GM19324 (cell line): ENCODE measurements around the gene CTNND2.

Experiments
- ATAC-seq: cut with Tn5 transposase; IDR thresholded peaks from one replicate; pipeline ENCODE4 v1.9.1; 2021; ENCODE audit warnings: mild to moderate bottlenecking, moderate library complexity; ENCODE audit not compliant: unreplicated experiment, low FRiP score

Gene CTNND2, protein sequence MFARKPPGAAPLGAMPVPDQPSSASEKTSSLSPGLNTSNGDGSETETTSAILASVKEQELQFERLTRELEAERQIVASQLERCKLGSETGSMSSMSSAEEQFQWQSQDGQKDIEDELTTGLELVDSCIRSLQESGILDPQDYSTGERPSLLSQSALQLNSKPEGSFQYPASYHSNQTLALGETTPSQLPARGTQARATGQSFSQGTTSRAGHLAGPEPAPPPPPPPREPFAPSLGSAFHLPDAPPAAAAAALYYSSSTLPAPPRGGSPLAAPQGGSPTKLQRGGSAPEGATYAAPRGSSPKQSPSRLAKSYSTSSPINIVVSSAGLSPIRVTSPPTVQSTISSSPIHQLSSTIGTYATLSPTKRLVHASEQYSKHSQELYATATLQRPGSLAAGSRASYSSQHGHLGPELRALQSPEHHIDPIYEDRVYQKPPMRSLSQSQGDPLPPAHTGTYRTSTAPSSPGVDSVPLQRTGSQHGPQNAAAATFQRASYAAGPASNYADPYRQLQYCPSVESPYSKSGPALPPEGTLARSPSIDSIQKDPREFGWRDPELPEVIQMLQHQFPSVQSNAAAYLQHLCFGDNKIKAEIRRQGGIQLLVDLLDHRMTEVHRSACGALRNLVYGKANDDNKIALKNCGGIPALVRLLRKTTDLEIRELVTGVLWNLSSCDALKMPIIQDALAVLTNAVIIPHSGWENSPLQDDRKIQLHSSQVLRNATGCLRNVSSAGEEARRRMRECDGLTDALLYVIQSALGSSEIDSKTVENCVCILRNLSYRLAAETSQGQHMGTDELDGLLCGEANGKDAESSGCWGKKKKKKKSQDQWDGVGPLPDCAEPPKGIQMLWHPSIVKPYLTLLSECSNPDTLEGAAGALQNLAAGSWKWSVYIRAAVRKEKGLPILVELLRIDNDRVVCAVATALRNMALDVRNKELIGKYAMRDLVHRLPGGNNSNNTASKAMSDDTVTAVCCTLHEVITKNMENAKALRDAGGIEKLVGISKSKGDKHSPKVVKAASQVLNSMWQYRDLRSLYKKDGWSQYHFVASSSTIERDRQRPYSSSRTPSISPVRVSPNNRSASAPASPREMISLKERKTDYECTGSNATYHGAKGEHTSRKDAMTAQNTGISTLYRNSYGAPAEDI (N-terminal part only)

DNA sequence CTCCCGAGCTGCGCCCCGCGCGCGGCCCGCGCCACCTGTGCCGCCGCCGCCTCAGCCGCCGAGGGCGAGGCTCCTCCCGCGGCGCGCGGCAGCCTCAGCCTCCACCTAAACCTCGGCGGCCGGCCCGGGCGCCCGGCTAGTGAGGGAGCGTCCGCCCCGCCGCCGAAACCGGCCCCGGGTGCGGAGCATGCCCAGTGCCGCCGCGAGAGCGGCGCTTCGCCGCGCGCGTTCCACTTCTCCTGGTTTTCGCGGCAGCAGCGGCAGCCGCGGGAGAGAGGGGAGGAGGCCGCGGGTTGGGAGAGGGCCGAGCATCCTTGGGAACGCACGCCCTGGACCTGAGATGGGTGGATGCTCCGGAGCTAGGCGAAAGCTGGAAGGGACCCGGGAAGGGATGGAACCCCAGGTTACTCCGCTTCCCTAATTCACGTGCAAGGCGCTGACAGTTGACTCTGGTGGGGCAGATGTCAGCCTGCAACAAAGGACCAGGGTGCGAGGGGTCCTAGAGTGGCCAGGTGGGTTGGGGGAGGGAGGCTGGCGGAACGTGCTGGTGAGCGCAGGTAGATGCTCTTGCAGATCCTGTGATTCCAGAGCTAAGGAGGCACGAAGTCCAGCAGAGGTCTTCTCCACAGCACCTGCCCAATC lies at the start of gene CTNND2:
Gene CTNND2, minus strand, starts transcription at position 182 of the 642 bp plus-strand sequence. CDS start 593 bp downstream, outside the sequence.
- no peak for ATAC-seq

DNA sequence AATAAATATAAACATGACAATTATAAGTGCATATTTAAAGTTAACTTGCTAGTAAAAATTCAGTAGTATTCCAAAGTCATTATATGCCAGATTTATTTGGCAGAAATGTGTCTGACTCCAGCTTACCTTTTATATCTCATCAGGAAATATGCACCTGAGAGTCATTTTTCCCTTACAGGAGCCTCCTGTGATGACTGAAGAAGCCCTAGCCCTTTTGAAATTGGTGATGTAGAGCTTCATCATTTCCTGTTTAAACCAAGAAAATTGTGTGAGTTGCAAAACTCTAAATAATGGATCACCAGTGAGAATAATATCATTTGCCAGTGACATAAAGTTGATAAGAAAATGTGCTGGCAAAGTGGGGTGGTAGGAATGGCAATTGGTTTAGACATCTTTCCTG lies 42.1 kb upstream of the CTNND2 start:
- no peak for ATAC-seq

DNA sequence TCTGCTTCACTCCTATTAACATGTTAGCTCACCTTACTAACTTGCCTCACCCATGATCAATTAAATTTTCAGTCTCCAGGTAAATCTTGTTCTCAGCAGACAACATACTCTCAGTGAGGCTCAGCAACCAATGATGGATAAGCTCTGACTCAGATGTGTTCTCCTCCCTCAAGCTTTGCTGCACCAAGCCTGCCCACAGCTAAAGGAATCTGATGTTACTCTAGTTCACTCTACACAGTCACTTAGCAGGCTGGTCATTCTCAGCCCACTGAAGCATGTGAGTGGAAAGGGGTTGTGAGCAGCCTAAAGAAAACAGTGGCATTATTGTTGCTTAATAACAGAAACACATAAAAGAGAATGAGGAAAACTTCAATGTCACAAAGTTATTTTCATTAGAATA lies 37.3 kb upstream of the CTNND2 start:
- no peak for ATAC-seq

DNA sequence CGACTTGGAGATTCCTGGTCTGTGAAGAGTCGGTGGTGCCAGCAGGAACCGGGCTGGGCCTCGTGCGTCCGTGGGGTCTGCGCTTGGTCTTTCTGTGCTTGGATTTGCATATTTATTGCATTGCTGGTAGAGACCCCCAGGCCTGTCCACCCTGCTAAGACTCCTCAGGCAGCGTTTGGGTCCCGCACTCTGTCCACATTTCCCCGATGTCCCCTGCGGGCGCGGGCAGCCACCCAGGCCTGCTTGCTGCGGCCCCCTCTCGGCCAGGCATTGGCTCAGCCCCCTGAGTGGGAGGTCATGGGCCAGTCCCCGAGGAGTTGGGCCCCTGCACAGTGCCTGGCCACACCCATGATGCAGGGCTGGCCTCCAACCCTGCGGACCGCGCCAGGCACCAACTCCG lies 27.4 kb upstream of the CTNND2 start:
- no peak for ATAC-seq

DNA sequence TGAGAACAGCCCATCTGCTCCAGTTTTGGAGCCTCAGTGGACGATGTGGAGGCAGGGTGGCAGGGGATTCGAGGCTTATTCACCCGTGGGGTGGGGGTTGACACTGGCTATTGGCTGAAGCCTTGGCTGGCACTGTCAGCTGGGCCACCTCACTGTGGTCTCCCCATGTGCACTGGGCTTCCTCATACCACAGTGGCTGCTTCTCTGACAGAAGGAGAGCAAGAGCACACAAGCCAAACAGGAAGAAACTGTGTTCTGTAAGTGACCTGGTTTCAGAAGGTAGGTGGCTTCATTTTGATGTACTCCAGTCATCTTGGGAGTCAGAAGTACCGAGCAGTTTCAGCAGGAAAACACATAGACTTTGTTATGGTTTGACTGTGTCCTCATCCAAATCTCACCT lies 24.7 kb upstream of the CTNND2 start:
- ATAC-seq: no peak

DNA sequence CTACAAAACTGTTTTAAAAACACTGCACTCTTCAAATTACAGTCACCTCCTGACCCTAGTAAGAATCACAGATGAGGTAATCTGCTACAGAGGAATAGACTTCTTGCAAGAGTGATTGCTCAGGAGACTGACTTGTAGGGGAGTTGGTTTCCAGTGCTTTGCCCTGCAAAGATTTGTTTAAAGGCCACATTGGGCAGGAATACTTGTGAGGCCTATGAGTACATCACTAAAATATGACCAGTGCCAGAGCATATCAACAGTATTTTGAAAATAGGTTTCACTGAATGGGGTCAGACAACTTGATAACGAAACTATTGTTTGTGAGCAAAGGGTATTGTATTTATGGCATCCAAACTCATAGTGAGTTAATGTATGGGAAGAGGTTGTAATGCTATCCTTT lies 21.5 kb upstream of the CTNND2 start:
- no peak for ATAC-seq

DNA sequence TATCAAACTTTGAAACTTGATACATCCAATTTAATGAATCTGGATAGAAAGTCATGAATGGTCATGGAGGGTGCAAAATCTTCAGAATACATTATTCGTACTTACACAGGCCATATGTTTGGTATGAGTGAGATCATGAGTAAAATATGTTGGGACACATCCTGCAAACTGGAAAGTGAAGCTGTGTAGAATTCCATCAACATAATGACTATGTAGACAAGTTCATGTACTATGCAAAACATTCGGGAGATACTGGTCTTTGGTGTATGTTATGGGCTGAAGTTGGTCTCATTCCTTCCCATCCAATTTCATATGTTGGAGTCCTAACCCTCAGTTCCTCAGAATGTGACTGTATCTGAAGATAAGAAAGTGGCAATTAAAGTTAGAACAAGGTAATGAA lies 18.1 kb upstream of the CTNND2 start:
- ATAC-seq: no peak

DNA sequence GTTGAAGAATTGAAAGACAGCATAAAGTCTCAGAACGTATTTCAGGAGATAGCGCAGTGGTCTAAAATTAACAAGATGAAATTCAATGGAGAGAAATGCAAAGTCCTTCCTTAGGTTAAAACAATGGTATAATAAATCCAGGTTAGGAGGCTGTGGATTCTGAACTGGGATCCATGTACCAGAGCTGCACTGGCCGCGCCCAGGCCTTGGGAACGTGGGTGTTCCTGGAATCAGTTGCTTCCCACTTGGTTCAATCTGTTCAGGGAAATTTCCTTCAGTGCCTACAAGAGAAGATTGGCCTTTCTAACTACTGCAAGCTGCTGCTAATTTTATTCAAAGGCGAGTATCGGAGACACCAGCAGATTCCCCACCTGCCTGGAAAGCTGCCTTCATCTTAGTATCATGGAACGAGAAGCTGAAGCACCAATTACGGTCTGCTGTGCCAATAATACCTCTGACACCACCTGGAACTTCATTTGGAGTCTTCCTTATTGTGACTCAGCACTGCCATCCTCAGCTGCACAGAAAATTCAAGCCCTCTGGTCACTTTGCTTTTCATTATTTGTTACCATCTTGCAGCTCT lies 14.3 kb upstream of the CTNND2 start:
- no peak for ATAC-seq

DNA sequence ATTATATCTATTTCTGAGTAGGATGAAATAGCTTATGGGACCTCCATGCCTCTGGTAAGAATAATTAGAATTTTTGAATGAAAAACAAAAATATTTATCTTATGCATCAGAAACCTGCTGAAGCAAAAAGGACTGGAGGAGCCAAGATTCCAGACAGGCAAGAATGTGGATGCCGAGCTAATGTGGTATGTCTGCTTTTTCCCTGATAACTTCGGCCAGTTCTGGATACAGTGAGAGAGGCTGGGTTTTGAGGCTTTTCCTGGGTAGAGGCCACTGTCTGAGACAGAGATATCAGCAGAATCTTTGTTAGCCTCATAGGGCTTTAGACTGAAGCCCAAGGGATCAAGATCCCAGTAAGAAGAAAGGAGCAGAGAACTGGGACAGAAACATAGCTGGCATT lies 5.2 kb upstream of the CTNND2 start:
- no peak for ATAC-seq

DNA sequence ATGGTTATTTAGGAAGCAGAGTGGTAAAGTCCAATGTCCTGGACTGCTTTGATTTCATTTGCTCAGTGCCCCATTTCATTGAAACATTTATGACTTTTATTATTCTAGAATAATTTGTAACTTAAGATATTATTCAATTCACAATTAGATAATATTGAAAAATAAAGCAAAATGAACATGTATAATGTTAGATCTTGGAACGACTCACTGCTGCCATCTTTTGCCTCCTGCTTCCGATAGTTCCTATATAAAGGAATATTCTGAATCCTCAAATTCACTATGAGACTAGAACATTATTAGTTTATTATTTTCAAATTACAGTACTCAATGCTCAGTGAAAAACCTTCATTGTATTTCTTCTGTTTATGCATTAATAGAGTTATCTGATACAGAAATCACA lies 2.3 kb upstream of the CTNND2 start:
- ATAC-seq: no peak

DNA sequence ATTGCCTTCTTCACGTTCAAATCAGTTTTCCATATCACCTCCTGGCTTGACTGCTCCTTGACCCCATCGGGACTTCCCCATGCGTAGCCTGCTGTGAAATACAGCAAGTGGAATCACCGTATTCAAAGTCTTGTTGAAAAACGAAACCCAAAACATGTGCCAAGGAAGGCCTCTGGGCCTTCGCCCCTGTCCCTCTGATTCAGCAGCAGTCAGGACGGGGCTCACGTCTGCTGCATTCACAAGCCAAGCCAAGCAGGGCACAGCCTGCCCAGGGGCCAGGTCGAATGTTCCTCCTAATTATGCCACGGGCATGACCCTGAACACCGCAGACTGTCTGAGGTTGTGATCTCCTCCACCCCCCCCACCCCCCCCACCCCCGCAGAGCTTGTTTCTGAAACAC lies 960 bp upstream of the CTNND2 start:
- no peak for ATAC-seq

DNA sequence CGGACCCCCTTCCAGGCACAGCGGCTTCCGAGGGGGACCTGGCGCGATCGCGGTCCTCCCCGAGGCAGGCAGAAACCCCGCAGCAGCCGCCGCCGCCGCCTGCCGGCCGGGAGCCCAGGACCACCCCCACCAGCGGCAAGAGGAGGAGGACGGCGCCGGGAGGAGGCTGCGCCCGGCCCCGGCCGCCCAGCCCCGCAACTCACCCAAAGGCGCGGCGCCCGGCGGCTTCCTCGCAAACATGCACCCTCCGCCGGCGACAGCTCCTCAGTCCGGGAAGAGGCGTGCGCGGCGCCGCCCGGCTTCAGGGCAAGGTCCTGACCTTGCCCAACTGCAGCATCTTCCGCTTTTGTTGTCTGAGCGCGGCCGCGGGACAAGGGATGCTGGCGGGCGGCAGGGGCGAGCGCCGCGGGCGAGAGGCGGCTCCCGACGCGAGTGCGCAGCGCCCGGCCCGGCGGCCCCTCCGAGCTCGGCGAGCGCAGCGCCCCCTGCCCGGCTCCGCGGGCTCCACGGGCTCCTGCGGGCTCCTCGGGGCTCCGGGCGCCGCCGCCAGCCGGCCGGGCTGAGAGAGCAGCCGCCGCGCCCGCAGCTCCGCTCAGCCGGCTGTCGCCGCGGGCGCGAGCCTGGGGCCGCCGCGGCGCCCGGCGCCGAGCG lies 507 bp downstream of the CTNND2 start:
- no peak for ATAC-seq

DNA sequence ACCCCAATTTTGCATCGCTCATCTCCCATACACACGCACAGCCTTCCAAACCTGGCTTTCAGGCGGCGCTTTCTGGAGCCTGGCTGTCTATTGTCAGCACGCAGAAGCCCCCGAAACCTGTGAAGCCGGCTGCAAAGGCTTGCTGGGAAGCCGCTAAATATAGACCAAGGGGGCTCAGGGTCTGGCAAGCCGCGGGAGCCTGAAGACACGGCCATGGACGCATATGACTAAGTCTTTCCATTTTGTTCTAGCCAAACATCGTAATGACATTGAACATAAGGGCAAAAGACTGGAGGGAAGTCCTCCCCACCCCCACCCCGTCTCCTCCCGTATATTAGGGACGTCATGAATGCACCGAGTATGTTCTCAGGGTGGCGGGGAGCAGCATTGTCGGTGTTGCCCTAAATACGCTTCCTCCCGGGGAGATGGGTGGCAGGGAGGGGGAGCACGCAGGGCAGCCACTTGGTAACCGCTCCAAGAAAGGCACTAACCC lies 1.1 kb downstream of the CTNND2 start:
- ATAC-seq: no peak

DNA sequence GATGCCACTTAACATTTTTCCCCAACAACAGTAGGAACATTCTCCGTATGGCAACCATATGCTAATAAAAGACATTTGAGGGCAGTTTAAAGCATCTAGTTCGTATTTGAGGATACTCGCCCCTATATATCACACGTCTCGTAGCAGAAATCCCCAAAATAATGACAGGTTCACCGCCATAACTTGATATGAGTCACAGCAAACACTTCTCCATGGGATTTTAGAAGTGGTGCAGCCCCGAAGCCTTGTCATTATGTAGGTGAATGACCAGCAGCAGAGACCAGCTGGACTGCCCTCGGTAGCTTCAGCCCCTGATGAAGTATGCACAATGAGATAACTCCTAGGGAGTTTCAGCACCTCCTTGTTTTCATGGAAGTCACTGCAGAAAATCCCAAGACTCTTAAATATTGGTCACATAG lies 2.0 kb downstream of the CTNND2 start:
- no peak for ATAC-seq

DNA sequence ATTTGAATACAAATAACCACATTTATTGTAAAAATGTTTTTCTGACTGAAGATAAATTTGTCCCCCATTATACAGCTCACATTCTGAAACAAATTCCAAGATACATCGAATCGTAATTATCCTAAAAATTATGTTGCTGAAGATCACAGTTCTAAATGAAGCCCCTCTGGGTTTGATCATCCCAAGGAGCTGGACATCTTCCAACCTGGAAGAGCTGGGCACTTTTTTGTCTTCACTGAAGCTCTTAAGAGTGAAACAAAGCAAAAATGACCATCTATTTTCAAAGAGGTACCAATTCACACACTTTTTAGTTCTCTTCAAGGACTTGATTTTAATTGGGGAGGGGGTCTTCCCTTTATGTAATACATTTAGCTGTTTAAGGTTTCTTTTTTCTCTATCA lies 5.5 kb downstream of the CTNND2 start:
- no peak for ATAC-seq

DNA sequence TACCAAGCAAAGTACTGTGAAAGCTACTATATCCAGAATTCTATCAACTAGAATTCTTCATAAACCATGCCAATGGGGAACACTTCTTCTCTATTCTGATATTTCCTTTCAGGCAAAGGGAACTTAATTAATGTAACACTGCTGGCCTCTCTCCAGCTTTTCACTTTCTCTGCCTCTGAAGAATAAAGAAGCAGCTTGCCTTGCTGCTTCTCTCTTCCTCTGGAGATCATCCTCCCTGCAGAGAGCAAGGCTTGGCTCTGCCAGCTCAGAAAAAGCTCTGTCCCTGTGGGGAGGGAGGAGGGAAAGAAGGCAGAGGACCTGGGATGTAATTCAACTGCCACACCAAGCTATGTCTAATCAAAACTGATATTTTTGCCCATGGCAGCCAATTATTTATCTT lies 6.5 kb downstream of the CTNND2 start:
- ATAC-seq: no peak

DNA sequence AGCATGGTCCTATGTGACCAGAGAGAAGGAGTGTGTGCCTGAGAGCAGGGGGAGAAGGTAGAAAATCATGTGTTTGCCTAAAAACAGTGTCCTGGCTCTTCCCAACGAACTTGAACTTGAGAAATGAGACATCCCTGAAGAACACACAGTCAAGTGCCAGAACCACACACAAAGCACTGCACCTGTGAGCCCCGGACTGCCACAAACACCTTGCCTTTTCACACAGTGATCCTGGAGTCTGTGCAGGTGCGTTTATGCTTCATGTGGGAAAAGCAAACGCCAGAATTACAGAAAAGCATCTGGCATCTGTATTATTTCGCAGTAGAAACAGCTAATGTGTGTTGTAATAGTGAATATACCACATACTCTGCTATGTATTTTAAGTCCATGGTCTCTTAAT lies 9.3 kb downstream of the CTNND2 start:
- ATAC-seq: no peak

DNA sequence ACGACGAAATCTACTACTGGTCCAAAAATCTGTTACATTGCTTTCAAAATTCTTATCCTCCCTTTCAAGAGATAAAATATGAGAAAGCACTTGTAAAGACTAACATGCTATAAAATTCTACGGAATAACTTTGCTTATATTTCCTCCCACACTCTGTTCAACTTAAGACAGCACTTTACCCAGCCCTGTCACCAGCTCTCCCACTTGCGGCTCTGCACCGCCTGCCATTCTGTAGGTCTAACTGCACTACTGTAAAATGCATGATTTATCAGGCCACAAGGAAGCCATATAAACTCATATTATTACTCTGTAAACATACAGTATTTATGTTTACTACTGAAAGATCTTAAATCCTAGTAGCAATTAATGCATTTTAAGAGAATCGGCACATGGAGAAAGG lies 11.4 kb downstream of the CTNND2 start:
- no peak for ATAC-seq

DNA sequence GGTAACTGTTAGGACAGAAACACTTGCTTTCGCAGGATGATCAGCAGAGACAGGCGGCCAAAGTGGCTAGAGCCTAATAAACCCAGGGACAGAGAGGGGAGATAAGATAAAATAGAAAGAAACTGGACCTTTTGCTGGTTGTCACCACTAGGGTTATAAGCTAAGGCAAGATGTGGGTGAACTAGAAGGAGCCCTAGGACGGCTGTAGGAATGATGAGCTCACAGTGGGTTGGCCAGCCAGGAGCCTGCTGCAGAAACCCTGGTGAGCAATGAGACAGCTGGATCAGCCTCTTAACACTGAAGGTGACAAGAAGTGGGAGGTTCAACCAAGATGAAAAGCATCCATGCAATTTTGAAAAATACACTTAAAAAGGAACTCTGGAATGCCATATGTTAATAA lies 13.5 kb downstream of the CTNND2 start:
- ATAC-seq: no peak

DNA sequence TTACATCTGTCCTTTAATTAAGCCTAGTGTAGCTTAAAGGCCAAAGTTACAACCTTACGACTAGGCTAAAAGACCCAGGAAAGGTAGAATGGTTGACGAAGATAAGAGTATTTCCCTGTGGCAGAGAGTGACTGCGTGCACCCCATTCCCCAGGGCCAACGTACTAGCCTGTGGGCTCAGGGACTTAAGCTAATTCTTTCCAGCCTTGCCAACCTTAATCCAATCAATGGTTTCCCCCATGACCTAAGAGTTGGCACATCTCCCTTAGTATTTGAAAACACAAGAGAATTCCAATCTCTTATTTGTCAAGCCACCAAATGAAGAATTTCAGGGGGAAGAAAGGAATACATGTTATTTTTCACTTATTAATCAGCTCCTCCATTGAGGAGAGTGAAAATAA lies 16.0 kb downstream of the CTNND2 start:
- ATAC-seq: no peak
